K562 (cell line): ENCODE measurements around the gene LCN1. TPM values are rescaled to one million over a fixed set of nuclear protein-coding genes. Genes with fewer than 3 reads are reported as not detected.

Experiments
- ATAC-seq: fragments of 200-7000 bp; cut with Tn5 transposase; 3 replicates; pipeline ENCODE4 v1.9.1; 2020; ENCODE audit warnings: moderate library complexity
- BruUV-seq: library from RNA; stranded (reverse); fragments of 400-500 nt; replicated peaks from 2 replicates; lab custom pipeline; 2021; lab: Mats Ljungman, UMichigan
- CTCF ChIA-PET: fragments of 300-600 bp; formaldehyde crosslinking; extraction: SDS; loops from one replicate; lab custom pipeline; 2021; ENCODE audit warnings: low intra/inter-chr PET ratio; lab: Yijun Ruan, JAX
- POLR2A ChIA-PET: fragments of 300-600, 350-650 bp; sonication (Branson Sonifier 250); formaldehyde crosslinking; extraction: SDS; loops from one replicate; lab custom pipeline; 2021; ENCODE audit warnings: antibody characterized with exemption, inconsistent platforms; lab: Yijun Ruan, JAX
- DNase-seq, 4 experiments: peaks; one replicate each; pipeline versions ENCODE4 v3.0.0 to v3.0.0-alpha.2; 2011 to 2018; ENCODE audit warnings: low spot score in 3 of 4, mixed read lengths in 3 of 4; ENCODE audit errors: extremely low read depth in 1 of 4
- FAIRE-seq: peaks from 2 replicates; lab custom pipeline; 2011; peaks lifted over from hg19 to GRCh38; lab: Jason Lieb, UNC
- H2AFZ ChIP-seq: 2 replicates; pipeline ENCODE4 v1.6.0; 2011; ENCODE audit warnings: low read depth, low read length, control low read depth, inconsistent platforms
- H3K27ac ChIP-seq: fragments of 200-600 bp; 3 replicates; pipeline ENCODE4 v1.8.0; 2011; ENCODE audit warnings: low read depth, mild to moderate bottlenecking, control low read depth, inconsistent platforms, low read length, moderate library complexity, mixed read lengths; ENCODE audit errors: extremely low read depth
- H3K27me3 ChIP-seq, 2 experiments: fragments of 300-600 bp in 1 of 2; 2 replicates in 1 of 2; 3 replicates in 1 of 2; pipeline versions ENCODE4 v1.6.0 to v1.8.0; 2011; ENCODE audit warnings: inconsistent platforms in 2 of 2, low read length in 2 of 2, mild to moderate bottlenecking in 1 of 2, mixed read lengths in 1 of 2, moderate library complexity in 1 of 2; ENCODE audit not compliant: control insufficient read depth in 2 of 2, insufficient read depth in 2 of 2
- H3K36me3 ChIP-seq: fragments of 300-600 bp; 3 replicates; pipeline ENCODE4 v1.8.0; 2011; ENCODE audit warnings: mild to moderate bottlenecking, low read length, inconsistent platforms; ENCODE audit not compliant: control insufficient read depth, insufficient read depth
- H3K4me1 ChIP-seq, 2 experiments: fragments of 200-600 bp in 1 of 2; replicated peaks in 1 of 2; 2 replicates in 1 of 2; 3 replicates in 1 of 2; pipeline versions ENCODE4 v1.5.1 to v1.8.0; 2011; ENCODE audit warnings: inconsistent platforms in 2 of 2, low read length in 2 of 2, mild to moderate bottlenecking in 1 of 2, mixed read lengths in 1 of 2, moderate library complexity in 1 of 2; ENCODE audit not compliant: control insufficient read depth in 2 of 2, insufficient read depth in 2 of 2
- H3K4me2 ChIP-seq: 2 replicates; pipeline ENCODE4 v1.6.1; 2011; ENCODE audit warnings: low read length, control low read depth, inconsistent platforms, mixed read lengths; ENCODE audit not compliant: insufficient read depth
- H3K4me3 ChIP-seq: fragments of 200-600 bp; sonication (generic), shearing (Covaris generic); 2 replicates; pipeline ENCODE4 v1.5.1; 2016; ENCODE audit warnings: control low read depth, inconsistent platforms
- H3K79me2 ChIP-seq: fragments of 200-600 bp; 3 replicates; pipeline ENCODE4 v1.8.0; 2011; ENCODE audit warnings: low read length, inconsistent platforms; ENCODE audit not compliant: control insufficient read depth, insufficient read depth
- H3K9ac ChIP-seq, 2 experiments: 2 replicates each; pipeline versions ENCODE4 v1.6.0 to v1.6.1; 2011; ENCODE audit warnings: low read depth in 2 of 2, low read length in 2 of 2, control low read depth in 1 of 2, inconsistent platforms in 1 of 2, mild to moderate bottlenecking in 1 of 2, mixed read lengths in 1 of 2; ENCODE audit not compliant: insufficient read depth in 1 of 2
- H3K9me1 ChIP-seq: one replicate; pipeline ENCODE4 v1.6.0; 2011; ENCODE audit warnings: inconsistent platforms, mild to moderate bottlenecking, low read length, moderate library complexity; ENCODE audit not compliant: control insufficient read depth, insufficient read depth
- H3K9me3 ChIP-seq: replicated peaks from 2 replicates; pipeline ENCODE4 v1.5.1; 2011; ENCODE audit warnings: low read depth, low read length, inconsistent platforms; ENCODE audit not compliant: control insufficient read depth, insufficient read depth
- H4K20me1 ChIP-seq: replicated peaks from 2 replicates; pipeline ENCODE4 v1.6.1; 2011; ENCODE audit warnings: low read length, inconsistent platforms, mixed read lengths; ENCODE audit not compliant: control insufficient read depth, insufficient read depth
- CTBP1 ChIP-seq: fragments of 450-650 bp; IDR thresholded peaks from 2 replicates; pipeline ENCODE4 v1.6.1; 2016; ENCODE audit warnings: borderline replicate concordance
- DPF2 ChIP-seq: fragments of 450-650 bp; IDR thresholded peaks from 2 replicates; pipeline ENCODE4 v1.6.1; 2016
- EP400 ChIP-seq: fragments of 450-650 bp; IDR thresholded peaks from 2 replicates; pipeline ENCODE4 v1.6.1; 2017; ENCODE audit warnings: antibody characterized with exemption, mild to moderate bottlenecking, moderate library complexity
- ETV1 ChIP-seq: fragments of 450-650 bp; conservative IDR thresholded peaks from 2 replicates; pipeline ENCODE4 v1.6.1; 2016; ENCODE audit warnings: missing genetic modification characterization, control low read depth, low read depth, missing compliant biosample characterization
- MAFG ChIP-seq: fragments of 450-650 bp; conservative IDR thresholded peaks from 2 replicates; pipeline ENCODE4 v1.6.1; 2016; ENCODE audit warnings: missing genetic modification characterization, missing compliant biosample characterization
- ZNF766 ChIP-seq: fragments of 200-800 bp; sonication (Bioruptor generic); conservative IDR thresholded peaks from 2 replicates; pipeline ENCODE4 v1.6.1; 2016; ENCODE audit warnings: missing genetic modification characterization, missing compliant biosample characterization
- WGBS: fragments of 100-300 bp; shearing (Covaris generic); methylation state at CpG from one replicate; pipeline ENCODE4 v1.1.6; 2016; ENCODE audit warnings: low coverage, mixed read lengths; ENCODE audit not compliant: insufficient coverage; ENCODE audit errors: missing lambda C conversion rate; 5-methylcytosine and 5-hydroxymethylcytosine counted together
- in situ Hi-C: fragments of 300-500 bp; cut with MboI; formaldehyde crosslinking; loops from 4 replicates; pipeline ENCODE4 v1.15.0; 2018; ENCODE audit warnings: inconsistent platforms, mixed read lengths
- intact Hi-C: fragments of 100-400 bp; cut with micrococcal nuclease; formaldehyde crosslinking; loops from 2 replicates; pipeline ENCODE4 v1.14.2; 2022
- polyA plus RNA-seq, 8 experiments: library from polyadenylated mRNA; depleted of rRNA in 4 of 8; stranded (reverse) in 5 of 8; unstranded in 3 of 8; fragments of >200 nt; fragmentation: Nextera tagmentation in 2 of 8; fragmentation: Illumina TruSeq in 1 of 8; extraction: Ambion mirVana in 2 of 8; extraction: Trizol in 1 of 8; gene quantifications; 2 replicates each; pipeline versions ENCODE4 v1.2.1 to v1.2.3, GENCODE V29; 2011 to 2014; ENCODE audit warnings: inconsistent platforms in 1 of 8, missing spikeins in 1 of 8
- total RNA-seq, 7 experiments: library from RNA; depleted of rRNA in 6 of 7; stranded (reverse); fragments of >200 nt in 6 of 7; fragmentation: Illumina TruSeq in 2 of 7; extraction: Trizol in 2 of 7; gene quantifications; 2 replicates each; pipeline versions ENCODE4 v1.2.1 to v1.2.3, GENCODE V29; 2011 to 2021; ENCODE audit warnings: low replicate concordance in 1 of 7

The LCN1 gene
- total and polyA plus RNA-seq, 9 of the 15 experiments (the other 6 are each of a cell fraction or from before 2014, with no cell fraction given) = not detected

- no peaks in the 10 kb centered on the region for H3K9me1 ChIP-seq
- DNase-seq (no peak), ATAC-seq (no peak), FAIRE-seq (no peak)
- H3K27ac ChIP-seq = no peak overlapping the region
- H3K9ac ChIP-seq = no peak overlapping the region
- no peaks in the 10 kb centered on the region for H3K9me3 ChIP-seq
- WGBS = 56% methylated on average over 26 of the region's 31 CpGs
- no peaks in the 10 kb centered on the region for H4K20me1 ChIP-seq
- H3K4me3 ChIP-seq = no peak overlapping the region
- no peak overlapping the region for H2AFZ ChIP-seq
- no peaks in the 10 kb centered on the region for H3K79me2 ChIP-seq
- H3K4me1 ChIP-seq = peaks cover 22% of the 10 kb centered on the region in 2 experiments
- ChIA-PET CTCF (no interaction called here), POLR2A (interaction anchor here (0.6 to 1.5 kb wide), 2 partner anchors 10 to 730 kb away, joined by 3 to 9 read pairs; no protein-coding TSS in a partner anchor)
- H3K27me3 ChIP-seq = 0 out of 5 replicates have a peak, but pooled peaks cover 0 to 2% of the 10 kb centered on the region in 2 experiments
- no peaks in the 10 kb centered on the region for H3K36me3 ChIP-seq
- intact Hi-C loops = no loop called here
- in situ Hi-C loops = no loop called here
- TF ChIP-seq ZNF766 (CRISPR knock-in tag) = no peak
- no peak for TF ChIP-seq CTBP1
- TF ChIP-seq ETV1 = no peak
- no peak for TF ChIP-seq DPF2
- TF ChIP-seq EP400 = no peak
- TF ChIP-seq MAFG (tag) = no peak
- no TSS peak for BruUV-seq
- H3K4me2 ChIP-seq = no peak overlapping the region
These were observed 5.9 kb upstream of the LCN1 start for GRCh38 chr9:135515083-135515951.
